HG03066 (cell line): Measurements from ENCODE around the gene PDZK1IP1.
"Not testable (repeated sequence)": the region's sequence is repeated elsewhere in the genome, so short reads cannot be mapped to it uniquely, and the experiment has no call there.

ENCODE experiments used
- ATAC-seq: cut with Tn5 transposase; IDR thresholded peaks from one replicate; pipeline ENCODE4 v1.9.1; 2021; ENCODE audit warnings: low read depth; ENCODE audit not compliant: unreplicated experiment

Gene PDZK1IP1

GRCh38 chr1:47147047-47147785, 42.6 kb downstream of the PDZK1IP1 start:
- ATAC-seq = no peak

- not testable (repeated sequence) for ATAC-seq
Observed at GRCh38 chr1:47146495-47146894, 43.3 kb downstream of the PDZK1IP1 start.

- ATAC-seq = not testable (repeated sequence)
Observed at GRCh38 chr1:47143654-47144053, 46.2 kb downstream of the PDZK1IP1 start.

GRCh38 chr1:47140358-47140757, 49.5 kb downstream of the PDZK1IP1 start:
- ATAC-seq = not testable (repeated sequence)

GRCh38 chr1:47137925-47138615, 51.8 kb downstream of the PDZK1IP1 start:
- no peak for ATAC-seq

GRCh38 chr1:47137198-47137597, 52.6 kb downstream of the PDZK1IP1 start, which contains the start of gene CYP4A22:
CYP4A22 (plus strand) TSS chr1:47137441; CDS start chr1:47137486, 45 bp downstream.
- no peak for ATAC-seq
